ENCODE results near the gene MUC22.

MUC22 gene

GRCh38 chr6:31083742-31084354 lies 73.6 kb downstream of the MUC22 start:
- DNase-seq = peak; percentile 75 to 91

Measured in NCI-H524 (cell line).